NCI-H1417 (cell line): ENCODE results near the gene URAD.
"Not testable (repeated sequence)": the region's sequence is repeated elsewhere in the genome, so short reads cannot be mapped to it uniquely, and the experiment has no call there.

Experiments used
- DNase-seq, 3 experiments: peaks; one replicate each; lab custom pipeline; 2025; lab: John Stamatoyannopoulos, UW

The URAD gene

GRCh38 chr13:27970382-27971235, 17.9 kb downstream of the URAD start:
- no peak for DNase-seq

GRCh38 chr13:27969866-27970229, 18.6 kb downstream of the URAD start:
- DNase-seq = no peak

GRCh38 chr13:27969082-27969865, 19.2 kb downstream of the URAD start, which contains the start of gene CDX2:
Gene CDX2, minus strand, starts transcription at chr13:27969315. Its CDS starts 309 bp downstream, at chr13:27969006.
- no peak for DNase-seq

GRCh38 chr13:27968316-27969081, 20.0 kb downstream of the URAD start:
- DNase-seq = no peak

GRCh38 chr13:27967736-27968315, 20.7 kb downstream of the URAD start:
- no peak for DNase-seq

GRCh38 chr13:27967203-27967735, 21.2 kb downstream of the URAD start:
- no peak for DNase-seq

- no peak for DNase-seq
These were observed 21.8 kb downstream of the URAD start for GRCh38 chr13:27966641-27967202.

GRCh38 chr13:27965740-27966640, 22.5 kb downstream of the URAD start:
- no peak for DNase-seq

GRCh38 chr13:27965343-27965739, 23.2 kb downstream of the URAD start:
- no peak for DNase-seq

GRCh38 chr13:27964741-27965323, 23.7 kb downstream of the URAD start:
- DNase-seq = no peak

- not testable (repeated sequence) for DNase-seq
These were observed 24.3 kb downstream of the URAD start for GRCh38 chr13:27964206-27964605.

GRCh38 chr13:27963491-27963890, 25.0 kb downstream of the URAD start:
- no peak for DNase-seq

- DNase-seq = no peak
These were observed 25.5 kb downstream of the URAD start for GRCh38 chr13:27962982-27963381.

- DNase-seq = no peak
These were observed 26.2 kb downstream of the URAD start for GRCh38 chr13:27962128-27962841.

- DNase-seq = no peak
These were observed 27.0 kb downstream of the URAD start for GRCh38 chr13:27961227-27962085.

GRCh38 chr13:27960362-27961226, 27.9 kb downstream of the URAD start:
- peak in 1 of 3 experiments; percentile 18 for DNase-seq

GRCh38 chr13:27959976-27960361, 28.5 kb downstream of the URAD start:
- no peak for DNase-seq
